ENCODE data around the gene MACROD2.
"Not testable (repeated sequence)": the region's sequence is repeated elsewhere in the genome, so short reads cannot be mapped to it uniquely, and the experiment has no call there.

The MACROD2 gene

GRCh38 chr20:15076785-15077184, 1081.5 kb downstream of the MACROD2 start:
- no peak for DNase-seq

DNA sequence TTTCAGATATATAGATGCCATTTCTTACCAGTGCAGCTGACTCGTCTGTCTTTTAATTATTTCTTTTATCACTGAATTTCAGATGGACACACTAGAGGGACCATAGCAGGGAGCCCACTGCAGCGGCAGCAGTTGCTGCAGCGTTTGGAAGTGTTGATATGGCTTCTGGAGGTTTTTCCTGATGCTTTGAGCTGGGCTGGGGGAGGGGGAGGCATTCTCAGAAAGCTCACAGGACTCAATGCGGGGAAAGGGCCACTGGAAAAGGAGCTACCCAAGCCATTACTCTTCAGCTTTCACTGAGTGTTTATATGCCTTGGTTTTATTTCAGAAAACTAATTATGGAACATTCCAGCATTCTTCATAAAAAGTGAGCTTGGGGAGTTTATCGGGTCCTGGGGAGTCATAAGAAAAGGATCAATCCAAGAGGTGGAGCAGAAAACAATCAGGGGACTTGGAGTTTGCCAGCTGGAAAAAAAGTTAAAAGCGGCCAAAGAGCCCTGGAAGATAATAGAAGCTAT, 1082.5 kb downstream of the MACROD2 start:
- DNase-seq = peak; percentile 32

DNA sequence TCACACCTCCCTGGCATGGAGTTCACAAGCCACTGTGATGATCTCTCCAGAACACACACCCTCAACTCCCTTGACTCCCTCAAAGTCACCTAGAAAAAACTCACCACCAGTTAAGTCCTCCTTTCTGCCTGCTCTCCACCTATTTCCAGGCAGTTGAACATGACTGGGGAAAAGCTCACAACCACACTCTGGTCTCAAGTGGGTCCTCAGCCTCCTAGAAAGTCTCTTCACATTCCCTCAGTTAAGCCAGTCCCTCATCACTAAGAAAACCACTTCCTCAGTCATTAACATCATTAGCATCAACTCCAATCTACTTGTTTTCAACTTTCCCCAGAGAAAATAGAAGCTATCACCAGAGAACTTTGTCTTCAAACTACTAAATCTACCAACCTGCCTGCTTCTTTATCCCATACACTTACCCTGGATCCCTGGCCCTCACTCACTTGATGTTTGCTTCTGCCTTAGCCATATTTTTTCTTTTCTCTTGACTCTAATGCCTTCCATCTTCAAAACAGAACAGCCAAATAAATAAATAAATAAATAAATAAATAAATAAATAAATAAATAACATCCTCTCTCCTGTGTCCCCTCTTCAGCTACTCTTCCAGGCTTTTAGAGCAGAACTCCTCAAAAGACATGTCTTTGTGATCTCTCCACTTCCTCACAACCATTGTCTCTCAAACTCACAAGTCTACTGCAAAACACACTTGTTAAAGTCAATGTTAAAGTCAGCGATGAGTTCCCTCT, 1084.5 kb downstream of the MACROD2 start:
- DNase-seq = no peak

- no peak for DNase-seq
Measured at GRCh38 chr20:15081261-15081660, 1085.9 kb downstream of the MACROD2 start.

- no peak for DNase-seq
Measured at GRCh38 chr20:15091421-15092037, 1096.2 kb downstream of the MACROD2 start.

GRCh38 chr20:15098351-15098750, 1103.0 kb downstream of the MACROD2 start:
- no peak for DNase-seq

DNA sequence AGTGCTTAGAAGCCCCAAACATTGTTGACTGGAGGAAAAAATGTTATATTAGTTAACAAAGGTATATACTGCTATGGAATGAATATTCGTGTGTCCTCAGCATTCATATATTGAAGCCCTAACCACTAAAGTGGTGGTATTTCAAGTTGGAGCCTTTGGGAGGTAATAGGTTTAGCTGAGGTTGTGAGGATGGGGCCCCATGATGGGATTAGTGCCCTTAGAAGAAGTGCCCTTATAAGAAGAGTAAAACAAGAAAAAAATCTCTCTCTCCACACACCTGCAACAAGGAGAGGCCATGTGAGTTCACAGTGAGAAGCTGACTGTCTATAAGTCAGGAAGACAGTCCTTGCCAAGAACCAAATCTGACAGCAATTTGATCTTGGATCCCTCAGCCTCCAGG, 1103.8 kb downstream of the MACROD2 start:
- DNase-seq = no peak

- DNase-seq = no peak
Measured at GRCh38 chr20:15100506-15101160, 1105.3 kb downstream of the MACROD2 start.

DNA sequence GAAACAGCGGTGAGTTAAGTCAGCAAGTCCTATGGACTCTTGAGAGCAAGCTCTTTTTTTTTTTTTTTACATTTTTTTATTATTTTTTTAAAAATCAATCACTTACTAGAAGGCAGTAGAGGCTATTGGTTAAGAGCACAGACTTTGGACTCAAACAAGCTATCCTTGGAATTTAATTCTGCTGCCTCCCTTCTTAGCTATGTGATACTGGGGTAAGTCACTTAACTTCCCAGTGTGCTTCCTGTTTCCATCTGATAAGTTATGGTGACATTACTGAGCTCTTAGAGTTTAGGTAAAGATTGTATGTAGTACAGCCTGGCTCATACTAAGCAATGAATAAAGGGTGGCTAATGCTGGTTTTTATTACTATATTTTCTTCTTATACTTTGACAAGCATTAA, 1112.6 kb downstream of the MACROD2 start:
- DNase-seq = no peak

DNA sequence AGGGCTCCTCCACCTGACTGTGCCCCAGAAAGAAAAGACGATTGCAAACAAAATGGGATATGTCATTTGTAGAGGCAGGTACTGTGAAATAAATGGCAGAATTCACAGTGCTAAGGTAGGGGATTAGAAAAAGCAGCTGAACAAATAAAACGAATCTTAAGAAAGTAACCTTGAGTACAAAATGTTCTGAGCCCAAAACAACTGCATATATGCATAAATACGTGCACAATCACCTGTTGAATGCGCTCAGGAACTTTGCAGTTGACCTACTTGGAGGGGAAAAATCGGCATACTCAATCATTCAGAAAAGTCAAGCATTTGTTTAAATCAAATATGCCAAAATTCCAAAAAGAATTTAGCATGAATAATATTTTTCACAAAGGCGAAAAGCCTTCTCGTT, 1114.2 kb downstream of the MACROD2 start:
- no peak for DNase-seq

DNA sequence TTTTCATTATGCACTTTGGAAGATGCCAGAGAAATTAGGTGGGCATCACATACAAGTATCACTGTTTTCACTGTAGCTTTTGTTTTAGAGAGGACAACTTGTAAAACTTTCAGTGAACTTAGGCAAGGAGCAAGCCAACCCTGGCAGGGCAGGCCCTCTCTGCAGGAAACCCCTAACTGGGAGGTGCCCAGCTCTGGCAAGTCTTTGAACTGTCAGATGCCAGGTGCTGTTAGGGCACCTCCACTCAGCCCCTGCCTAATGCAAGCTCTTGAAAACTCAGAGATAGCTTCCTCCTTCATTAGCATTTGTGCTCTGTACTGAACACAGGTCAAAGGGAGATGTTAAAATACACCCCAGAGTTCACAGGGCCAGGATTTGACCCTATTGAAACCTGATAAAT, 1116.3 kb downstream of the MACROD2 start:
- no peak for DNase-seq

DNA sequence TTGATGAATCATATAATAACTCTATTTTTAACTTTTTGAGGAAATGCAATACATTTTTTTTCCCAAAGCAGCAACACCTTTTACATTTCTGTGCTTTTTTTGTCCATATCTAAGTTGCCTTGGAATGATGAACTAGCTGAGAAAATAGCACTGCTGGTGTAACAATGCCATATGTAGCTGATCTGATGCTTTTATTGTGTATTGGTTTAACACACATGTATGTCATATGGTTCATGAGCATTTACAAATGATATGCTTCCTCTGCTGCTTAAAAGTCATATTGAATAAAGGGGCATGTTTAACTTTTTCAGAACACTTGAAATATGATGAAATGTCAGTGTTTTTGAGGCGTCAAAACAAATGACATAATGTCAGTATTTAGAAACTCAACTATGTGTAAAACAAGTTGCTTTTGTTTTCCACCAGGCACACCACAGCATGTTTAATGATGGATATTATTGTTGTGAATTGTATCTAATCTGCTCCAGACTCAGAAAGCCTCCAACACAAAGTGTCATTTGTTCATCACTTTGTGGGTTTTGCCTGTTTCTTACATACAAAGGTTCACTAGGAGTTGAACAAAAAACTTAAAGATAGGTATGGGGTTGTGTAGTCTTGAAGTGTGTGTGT, 1117.9 kb downstream of the MACROD2 start:
- DNase-seq = no peak

GRCh38 chr20:15119852-15120487, 1124.7 kb downstream of the MACROD2 start:
- no peak for DNase-seq

- DNase-seq = no peak
Measured at GRCh38 chr20:15122613-15123012, 1127.3 kb downstream of the MACROD2 start.

DNA sequence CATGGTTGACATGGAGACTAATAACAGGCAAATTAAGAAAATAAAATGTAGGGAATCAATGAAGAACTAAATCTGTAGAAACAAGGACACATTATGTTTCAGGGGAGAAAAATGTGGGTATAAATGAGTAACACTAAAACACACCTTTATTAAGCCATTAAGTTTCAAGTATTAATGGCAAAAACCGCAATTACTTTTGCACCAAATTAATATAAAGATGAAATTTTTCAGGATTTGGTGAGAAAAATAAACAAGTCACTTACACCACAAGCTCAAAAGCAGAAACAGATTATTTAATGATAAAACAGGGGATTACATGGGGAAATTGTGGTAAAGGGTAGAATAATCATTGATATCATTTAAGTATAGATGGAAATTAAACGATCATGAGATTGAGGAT, 1135.9 kb downstream of the MACROD2 start:
- no peak for DNase-seq

GRCh38 chr20:15138548-15139126, 1143.3 kb downstream of the MACROD2 start:
- no peak for DNase-seq

- no peak for DNase-seq
Measured at GRCh38 chr20:15139522-15139921, 1144.2 kb downstream of the MACROD2 start.

- no peak for DNase-seq
Measured at GRCh38 chr20:15140286-15140685, 1145.0 kb downstream of the MACROD2 start.

GRCh38 chr20:15140940-15141339, 1145.6 kb downstream of the MACROD2 start:
- not testable (repeated sequence) for DNase-seq

GRCh38 chr20:15141861-15142260, 1146.5 kb downstream of the MACROD2 start:
- no peak for DNase-seq

- DNase-seq = no peak
Measured at GRCh38 chr20:15143478-15143877, 1148.2 kb downstream of the MACROD2 start.

DNA sequence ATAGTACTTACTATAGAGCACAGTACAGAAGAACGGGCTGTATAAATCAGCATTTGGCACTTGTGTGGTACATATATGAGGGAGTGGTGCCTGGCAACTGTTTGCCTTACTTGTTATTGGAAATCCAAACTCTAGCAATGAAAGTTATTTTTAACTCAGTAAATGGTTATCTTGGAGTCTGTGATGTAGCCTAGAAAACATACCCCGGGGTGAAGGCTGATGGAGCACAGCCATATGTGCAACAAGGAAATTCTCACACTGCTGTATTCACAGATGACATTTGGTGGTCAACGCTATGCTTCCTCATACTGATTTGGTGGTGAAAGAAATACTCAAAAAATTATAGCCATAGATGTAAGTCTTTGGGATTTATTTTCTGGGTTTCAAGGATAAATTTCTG, 1149.6 kb downstream of the MACROD2 start:
- DNase-seq = no peak

DNA sequence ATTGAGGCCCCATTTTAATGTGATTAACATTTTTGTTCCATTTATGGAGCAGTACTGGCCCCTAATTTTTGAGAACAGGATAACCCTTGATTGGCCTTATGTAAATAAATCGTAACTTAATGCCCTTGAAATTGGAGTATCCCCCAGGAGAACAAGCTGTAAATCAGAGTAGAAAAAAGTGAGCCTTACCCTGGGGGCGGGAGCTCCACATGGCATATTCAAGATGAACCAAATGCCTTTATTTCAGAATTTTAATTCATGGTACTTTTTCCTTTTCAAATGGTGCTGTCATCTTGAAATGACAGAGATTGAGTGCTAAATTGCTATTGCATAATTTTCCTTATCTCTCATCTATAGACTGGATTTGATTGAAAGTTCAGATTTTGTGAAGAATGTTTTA, 1151.6 kb downstream of the MACROD2 start:
- DNase-seq = no peak
